Right ventricle myocardium superior (tissue), 1 donor: ENCODE results near the gene AMFR. TPM values are rescaled to one million over a fixed set of nuclear protein-coding genes. Genes with fewer than 3 reads are reported as not detected.

Source experiments
- ATAC-seq: fragments of 200-7000 bp; cut with Tn5 transposase; one replicate; pipeline ENCODE4 v1.9.1; 2020; ENCODE audit warnings: mild to moderate bottlenecking; ENCODE audit not compliant: poor library complexity
- DNase-seq: peaks from one replicate; pipeline ENCODE4 v3.0.0-alpha.2; 2020
- intact Hi-C: fragments of 100-400 bp; cut with DNase I; formaldehyde crosslinking; loops from one replicate; pipeline ENCODE4 v1.11.2; 2022
- total RNA-seq: library from RNA; stranded (reverse); fragmentation: NEBNext Ultra II Directional; extraction: Animal tissue kit (Norgen Biotek cat#: 25700); gene quantifications from one replicate; pipeline ENCODE4 v1.2.1, GENCODE V29; 2021
- donor health status: DM: no; HTN: yes; CAD: no; lungs with severe emphysema.

The AMFR gene
- total RNA-seq, 1 donor from 2014 or later = 63.0 TPM

DNA sequence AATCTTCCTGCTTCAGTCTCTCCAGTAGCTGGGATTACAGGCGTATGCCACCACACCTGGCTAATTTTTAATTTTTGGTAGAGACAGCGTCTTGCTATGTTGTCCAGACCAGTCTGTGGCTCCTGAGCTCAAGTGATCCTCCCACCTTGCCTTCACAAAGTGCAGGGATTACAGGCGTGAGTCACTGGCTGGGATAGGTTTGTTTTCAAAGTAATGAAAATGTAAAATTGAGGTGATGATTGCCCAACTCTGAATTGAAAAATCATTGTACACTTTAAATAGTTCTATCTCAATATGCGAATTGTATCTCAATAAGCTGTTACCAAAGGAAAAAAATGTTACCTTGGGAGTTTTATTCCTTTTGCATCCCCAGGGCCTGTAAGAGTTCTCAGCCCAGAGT lies 1.2 kb upstream of the AMFR start:
- DNase-seq (no peak), ATAC-seq (no peak)
- intact Hi-C loops = no loop called here

GRCh38 chr16:56424791-56425438 lies 430 bp downstream of the AMFR start:
- intact Hi-C loops = no loop called here
- peak; percentile 42 for ATAC-seq
- DNase-seq = peak; percentile 51

DNA sequence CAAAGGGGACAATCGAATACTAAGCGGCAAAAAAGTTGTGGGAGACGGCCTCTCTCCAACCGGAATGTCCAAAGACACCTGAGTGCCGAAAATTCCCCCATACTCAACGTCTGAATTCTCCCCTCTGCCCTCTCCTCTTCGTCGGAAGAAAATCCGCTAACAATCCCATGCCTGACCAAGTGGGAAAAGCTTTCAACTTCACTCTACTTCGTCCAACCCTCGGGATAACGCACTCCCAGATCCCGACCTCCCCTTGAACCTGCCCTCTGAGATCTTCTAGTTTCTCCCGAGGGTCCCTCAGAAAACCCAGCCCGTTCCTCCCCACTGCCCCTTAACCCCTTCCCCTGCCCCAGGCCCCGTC lies 961 bp downstream of the AMFR start:
- ATAC-seq (peak; percentile 1), DNase-seq (no peak)
- intact Hi-C loops = no loop called here

DNA sequence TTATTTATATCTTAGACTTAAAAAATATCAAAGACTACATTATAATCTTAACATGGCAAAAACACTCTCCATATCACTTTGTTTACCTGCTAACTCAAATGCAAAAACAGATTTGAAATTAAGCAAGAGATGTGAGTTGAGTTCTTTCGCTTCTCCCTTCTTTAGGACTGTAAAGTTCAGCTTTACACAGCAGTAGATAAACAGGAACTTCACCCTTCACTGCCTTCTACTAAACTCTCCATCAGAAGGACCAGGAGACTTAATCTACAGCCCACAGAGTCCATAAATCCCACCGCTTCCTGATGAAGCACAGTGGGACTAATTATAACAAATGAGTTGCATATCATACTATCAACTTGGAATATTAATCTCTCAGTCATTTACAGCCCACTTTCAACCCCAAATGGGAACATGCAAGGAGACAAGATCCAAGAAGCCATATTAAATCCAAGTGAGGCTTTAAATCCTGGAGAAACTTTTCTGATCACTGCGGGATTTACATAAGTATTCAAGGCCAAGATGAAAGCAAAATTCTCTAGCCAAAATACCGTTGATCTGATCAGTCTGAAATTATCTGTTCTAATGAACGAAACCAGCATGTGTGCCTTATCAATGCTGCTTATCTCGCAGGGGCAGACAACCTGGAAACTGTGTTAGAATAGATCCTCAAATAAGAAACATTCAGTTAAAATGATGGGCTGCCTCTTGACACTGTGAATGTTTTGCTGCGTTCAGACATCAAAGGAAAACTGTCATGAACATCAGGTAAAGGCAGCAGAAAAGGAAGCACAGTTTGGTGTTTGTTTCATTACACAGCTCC lies 1.6 kb downstream of the AMFR start:
- intact Hi-C loops = no loop called here
- ATAC-seq = no peak
- DNase-seq = no peak

GRCh38 chr16:56422896-56423441 lies 2.4 kb downstream of the AMFR start:
- intact Hi-C loops = no loop called here
- ATAC-seq (no peak), DNase-seq (no peak)

- DNase-seq (no peak), ATAC-seq (no peak)
- intact Hi-C loops = no loop called here
Observed at GRCh38 chr16:56421976-56422669, 3.2 kb downstream of the AMFR start.

GRCh38 chr16:56421313-56421712 lies 4.0 kb downstream of the AMFR start:
- no peak for DNase-seq
- no peak for ATAC-seq
- intact Hi-C loops = no loop called here

DNA sequence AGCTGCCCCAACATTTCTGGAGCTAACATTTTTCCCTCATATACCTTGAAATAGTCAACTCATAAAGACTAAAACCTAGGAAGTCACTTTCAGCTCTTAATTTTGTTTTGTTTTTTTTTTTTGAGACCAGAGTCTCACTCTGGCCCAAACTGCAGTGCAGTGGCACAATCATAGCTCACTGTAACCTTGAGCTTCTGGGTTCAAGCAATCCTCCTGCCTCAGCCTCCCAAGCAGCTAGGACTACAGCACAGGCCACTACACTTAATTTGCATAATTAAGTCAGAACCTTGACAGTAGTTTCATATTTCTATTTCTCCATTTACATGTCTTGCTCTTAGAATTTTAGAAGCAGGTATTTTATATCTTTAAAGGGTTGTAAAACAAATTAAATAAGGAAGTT lies 4.7 kb downstream of the AMFR start:
- no peak for ATAC-seq
- intact Hi-C loops = no loop called here
- DNase-seq = no peak

GRCh38 chr16:56419740-56420548 lies 5.4 kb downstream of the AMFR start:
- intact Hi-C loops = no loop called here

GRCh38 chr16:56417138-56417537 lies 8.2 kb downstream of the AMFR start:
- intact Hi-C loops = no loop called here
- ATAC-seq (no peak), DNase-seq (no peak)

More at GRCh38 chr16:56419740-56420548, 5.4 kb downstream of the AMFR start:
- ATAC-seq (no peak), DNase-seq (no peak)

GRCh38 chr16:56415875-56416274 lies 9.5 kb downstream of the AMFR start:
- ATAC-seq (no peak), DNase-seq (no peak)

GRCh38 chr16:56414366-56414765 lies 11.0 kb downstream of the AMFR start:
- intact Hi-C loops = no loop called here
- DNase-seq (no peak), ATAC-seq (no peak)

More at GRCh38 chr16:56415875-56416274, 9.5 kb downstream of the AMFR start:
- intact Hi-C loops = no loop called here

GRCh38 chr16:56413381-56413780 lies 12.0 kb downstream of the AMFR start:
- DNase-seq (no peak), ATAC-seq (no peak)
- intact Hi-C loops = no loop called here

- DNase-seq (no peak), ATAC-seq (no peak)
- intact Hi-C loops = no loop called here
Observed at GRCh38 chr16:56411624-56412023, 13.7 kb downstream of the AMFR start.

GRCh38 chr16:56411123-56411522 lies 14.2 kb downstream of the AMFR start:
- no peak for DNase-seq
- no peak for ATAC-seq
- intact Hi-C loops = no loop called here

DNA sequence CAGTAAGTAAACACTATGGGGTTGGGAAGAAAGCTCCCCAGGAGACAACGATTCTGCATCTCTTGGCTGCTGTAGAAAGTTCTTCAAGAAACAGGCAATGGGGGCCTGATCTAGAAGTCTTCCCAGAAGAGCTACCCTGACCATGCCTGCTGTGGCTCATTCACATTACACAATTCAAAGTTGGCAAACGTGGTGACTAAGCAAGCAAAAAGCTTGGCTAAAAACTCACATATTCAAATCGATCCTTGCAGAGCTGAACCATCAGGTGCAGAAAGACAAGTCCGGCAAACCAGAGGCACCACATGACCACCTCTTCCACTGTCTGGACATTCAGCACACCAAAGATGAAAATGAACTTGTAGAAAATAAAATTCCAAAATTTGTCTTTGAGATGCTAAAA lies 16.1 kb downstream of the AMFR start:
- no peak for ATAC-seq

GRCh38 chr16:56408379-56409098 lies 16.8 kb downstream of the AMFR start:
- intact Hi-C loops = no loop called here
- no peak for ATAC-seq

More for the DNA sequence above, 16.1 kb downstream of the AMFR start:
- no peak for DNase-seq
- intact Hi-C loops = no loop called here

More at GRCh38 chr16:56408379-56409098, 16.8 kb downstream of the AMFR start:
- DNase-seq = no peak
